ENCODE data around the gene LCP2. TPM values are rescaled to one million over a fixed set of nuclear protein-coding genes. Genes with fewer than 3 reads are reported as not detected.
"Not testable (repeated sequence)": the region's sequence is repeated elsewhere in the genome, so short reads cannot be mapped to it uniquely, and the experiment has no call there.

Gene LCP2
- polyA plus RNA-seq, 4 donors, result 3.1 to 4.3 (median 3.3) TPM

- no peak for DNase-seq (ENCODE audit: low read depth in 4 of 4, low spot score in 2 of 4)
These were observed 43.5 kb downstream of the LCP2 start for GRCh38 chr5:170254056-170254455.

GRCh38 chr5:170252720-170253350, 44.7 kb downstream of the LCP2 start:
- no peak for DNase-seq (ENCODE audit: low read depth in 4 of 4, low spot score in 2 of 4)

- DNase-seq (ENCODE audit: low read depth in 4 of 4, low spot score in 2 of 4), result no peak
These were observed 45.5 kb downstream of the LCP2 start for GRCh38 chr5:170252109-170252508.

- no peak for DNase-seq (ENCODE audit: low read depth in 4 of 4, low spot score in 2 of 4)
These were observed 46.1 kb downstream of the LCP2 start for GRCh38 chr5:170251462-170251861.

GRCh38 chr5:170250810-170251317, 46.7 kb downstream of the LCP2 start:
- no peak for DNase-seq (ENCODE audit: low read depth in 4 of 4, low spot score in 2 of 4)

- no peak for DNase-seq (ENCODE audit: low read depth in 4 of 4, low spot score in 2 of 4)
These were observed 48.2 kb downstream of the LCP2 start for GRCh38 chr5:170249355-170249754.

GRCh38 chr5:170248931-170249227, 48.7 kb downstream of the LCP2 start:
- not testable (repeated sequence) for DNase-seq (ENCODE audit: low read depth in 4 of 4, low spot score in 2 of 4)

GRCh38 chr5:170248172-170248930, 49.2 kb downstream of the LCP2 start:
- DNase-seq (ENCODE audit: low read depth in 4 of 4, low spot score in 2 of 4), result no peak

GRCh38 chr5:170247363-170247762, 50.2 kb downstream of the LCP2 start:
- DNase-seq (ENCODE audit: low read depth in 4 of 4, low spot score in 2 of 4), result no peak

- no peak for DNase-seq (ENCODE audit: low read depth in 4 of 4, low spot score in 2 of 4)
These were observed 51.3 kb downstream of the LCP2 start for GRCh38 chr5:170246126-170246870.

- DNase-seq (ENCODE audit: low read depth in 4 of 4, low spot score in 2 of 4), result not testable (repeated sequence)
These were observed 52.1 kb downstream of the LCP2 start for GRCh38 chr5:170245436-170245835.

GRCh38 chr5:170238456-170239196, 59.0 kb downstream of the LCP2 start:
- no peak for DNase-seq (ENCODE audit: low read depth in 4 of 4, low spot score in 2 of 4)

GRCh38 chr5:170235876-170236864, 61.4 kb downstream of the LCP2 start:
- no peak for DNase-seq (ENCODE audit: low read depth in 4 of 4, low spot score in 2 of 4)

GRCh38 chr5:170233358-170233892, 64.2 kb downstream of the LCP2 start:
- no peak for DNase-seq (ENCODE audit: low read depth in 4 of 4, low spot score in 2 of 4)

GRCh38 chr5:170232786-170233185, 64.8 kb downstream of the LCP2 start, which contains the start of gene C5orf58:
C5orf58 (plus strand) TSS chr5:170232985; CDS start chr5:170234977, 1,992 bp downstream.
- DNase-seq (ENCODE audit: low read depth in 4 of 4, low spot score in 2 of 4), result no peak

- DNase-seq (ENCODE audit: low read depth in 4 of 4, low spot score in 2 of 4), result no peak
These were observed 68.7 kb downstream of the LCP2 start for GRCh38 chr5:170228762-170229435.

GRCh38 chr5:170226661-170227060, 70.9 kb downstream of the LCP2 start:
- DNase-seq (ENCODE audit: low read depth in 4 of 4, low spot score in 2 of 4), result no peak

- no peak for DNase-seq (ENCODE audit: low read depth in 4 of 4, low spot score in 2 of 4)
These were observed 71.4 kb downstream of the LCP2 start for GRCh38 chr5:170226129-170226615.

Measured in left renal cortex interstitium (tissue), 4 donors.